NCI-H774 (cell line): Measurements from ENCODE around the gene SMG6.
"Not testable (repeated sequence)": the region's sequence is repeated elsewhere in the genome, so short reads cannot be mapped to it uniquely, and the experiment has no call there.

Experiments
- DNase-seq: peaks from one replicate; lab custom pipeline; 2025; lab: John Stamatoyannopoulos, UW

The SMG6 gene

DNA sequence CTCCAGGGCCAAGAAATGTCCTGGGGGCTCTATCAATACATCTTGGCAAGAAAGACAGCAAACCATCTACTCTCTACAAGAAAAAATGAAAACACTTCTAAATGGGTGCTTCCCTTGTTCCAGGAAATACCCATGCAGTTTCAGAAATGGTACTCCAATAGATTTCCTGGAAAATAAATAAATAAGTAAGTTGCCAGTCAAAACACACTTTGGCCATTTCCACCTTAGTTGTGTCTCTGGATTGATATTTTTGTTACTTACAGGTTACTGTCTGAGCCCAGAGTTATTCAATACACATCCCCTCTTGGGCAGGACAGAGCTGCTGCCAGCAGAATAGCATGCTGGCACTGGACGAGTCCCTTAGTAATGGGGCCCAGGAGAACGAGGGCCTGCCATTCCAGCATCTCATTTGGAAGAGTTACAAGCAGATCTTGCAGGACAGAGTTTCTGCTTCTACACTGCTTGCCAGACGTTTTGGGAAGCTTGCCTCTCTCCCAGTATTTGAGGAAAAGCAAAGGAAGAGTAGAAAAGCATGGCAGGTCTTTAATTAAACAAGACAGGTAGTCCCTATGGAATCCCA is 100.5 kb downstream of the SMG6 start:
- no peak for DNase-seq

DNA sequence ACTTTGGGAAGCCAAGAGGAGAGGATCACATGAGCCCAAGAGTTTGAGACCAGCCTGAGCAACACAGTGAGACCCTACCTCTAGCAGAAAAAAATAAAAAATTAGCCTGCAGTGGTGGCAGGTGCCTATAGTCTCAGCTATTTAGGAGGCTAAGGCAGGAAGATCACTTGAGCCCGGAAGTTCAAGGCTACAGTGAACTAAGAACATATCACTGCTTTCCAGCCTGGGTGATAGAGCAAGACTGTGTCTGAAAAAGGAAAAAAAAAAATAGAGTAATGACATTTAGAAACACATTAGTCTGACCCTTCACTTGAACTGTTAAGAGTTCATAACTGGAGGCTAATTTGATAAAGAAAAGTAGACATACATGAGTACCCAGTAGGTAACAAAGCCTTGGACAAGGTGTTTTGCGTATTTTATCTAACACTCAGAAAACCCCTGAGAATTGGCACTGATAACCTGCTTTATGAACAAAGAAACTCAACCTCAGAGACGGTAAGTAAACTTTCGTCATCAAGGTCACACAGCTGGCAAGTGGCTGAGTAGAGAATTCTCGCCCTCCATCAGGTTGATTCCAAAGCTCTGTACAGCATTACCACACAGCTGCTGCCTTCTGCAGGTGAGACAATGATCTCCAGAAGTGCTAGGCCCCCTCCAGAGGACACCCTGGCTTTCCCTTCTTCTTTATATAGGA is 101.1 kb downstream of the SMG6 start:
- DNase-seq, result no peak

DNA sequence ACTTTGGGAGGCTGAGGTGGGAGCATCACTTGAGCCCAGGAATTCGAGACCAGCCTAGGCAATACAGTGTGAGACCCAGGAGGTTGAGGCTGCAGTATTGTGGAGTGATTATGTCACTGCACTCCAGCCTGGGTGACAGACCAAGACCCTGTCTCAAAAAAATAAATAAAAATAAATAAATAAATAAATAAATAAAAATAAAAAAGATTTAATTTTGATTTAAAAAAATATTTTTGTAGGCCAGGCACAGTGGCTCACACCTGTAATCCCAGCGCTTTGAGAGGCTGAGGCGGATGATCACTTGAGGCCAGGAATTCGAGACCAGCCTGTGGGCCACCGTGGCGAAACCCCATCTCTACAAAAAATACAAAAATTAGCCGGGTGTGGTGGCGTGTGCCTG is 104.2 kb downstream of the SMG6 start:
- DNase-seq, result not testable (repeated sequence)

DNA sequence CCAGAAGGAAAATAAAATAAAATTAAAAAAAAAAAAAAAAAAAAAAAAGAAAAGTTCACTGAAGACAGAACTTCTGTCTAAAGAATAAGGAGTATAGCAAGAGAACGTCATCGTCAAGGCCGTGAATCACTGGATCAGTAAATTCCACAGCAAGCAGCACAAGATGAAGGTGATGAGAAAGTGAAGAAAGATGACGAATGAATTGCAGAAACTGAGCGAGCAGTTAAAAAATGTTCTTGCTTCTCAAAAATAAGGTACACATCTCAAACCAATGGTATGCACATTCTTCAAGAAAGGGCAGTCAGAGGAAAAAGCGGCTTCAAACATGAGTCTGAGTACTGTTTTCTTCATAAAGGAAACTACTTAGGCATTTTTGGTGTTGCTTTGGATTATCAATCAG is 104.7 kb downstream of the SMG6 start:
- DNase-seq, result no peak

DNA sequence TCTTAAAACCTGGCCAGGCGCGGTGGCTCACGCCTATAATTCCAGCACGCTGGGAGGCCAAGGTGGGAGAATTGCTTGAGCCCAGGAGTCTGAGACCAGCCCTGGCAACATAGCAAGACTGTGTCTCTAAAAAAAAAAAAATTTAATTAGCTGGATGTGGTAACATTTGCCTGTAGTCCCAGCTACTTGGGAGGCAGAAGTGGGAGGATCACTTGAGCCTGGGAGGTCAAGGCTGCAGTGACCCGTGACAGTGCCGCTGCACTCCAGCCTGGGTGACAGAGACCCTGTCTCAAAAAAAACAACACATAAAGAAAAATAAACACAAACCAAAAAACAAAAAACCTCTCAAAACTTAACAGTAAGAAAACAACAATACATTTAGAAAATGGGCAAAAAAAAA is 106.3 kb downstream of the SMG6 start:
- DNase-seq, result no peak

DNA sequence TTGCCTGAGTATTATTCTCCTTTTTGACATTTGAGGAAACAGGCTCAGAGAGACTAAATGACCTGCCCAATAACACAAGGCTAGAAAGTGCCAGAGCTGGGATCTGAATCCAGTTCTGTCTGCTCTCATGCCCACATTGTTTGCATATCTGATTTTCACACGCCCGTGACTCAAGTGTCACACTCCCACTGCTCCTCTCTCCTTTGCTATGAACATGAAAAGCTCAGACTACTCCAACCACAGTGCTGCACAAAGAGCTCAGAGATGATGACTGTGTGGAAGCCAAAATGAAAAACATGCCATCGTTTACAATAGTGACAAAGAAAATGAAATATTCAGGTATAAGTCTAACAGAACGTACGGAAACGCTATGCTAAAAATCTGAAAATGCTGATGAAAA is 107.9 kb downstream of the SMG6 start:
- no peak for DNase-seq

DNA sequence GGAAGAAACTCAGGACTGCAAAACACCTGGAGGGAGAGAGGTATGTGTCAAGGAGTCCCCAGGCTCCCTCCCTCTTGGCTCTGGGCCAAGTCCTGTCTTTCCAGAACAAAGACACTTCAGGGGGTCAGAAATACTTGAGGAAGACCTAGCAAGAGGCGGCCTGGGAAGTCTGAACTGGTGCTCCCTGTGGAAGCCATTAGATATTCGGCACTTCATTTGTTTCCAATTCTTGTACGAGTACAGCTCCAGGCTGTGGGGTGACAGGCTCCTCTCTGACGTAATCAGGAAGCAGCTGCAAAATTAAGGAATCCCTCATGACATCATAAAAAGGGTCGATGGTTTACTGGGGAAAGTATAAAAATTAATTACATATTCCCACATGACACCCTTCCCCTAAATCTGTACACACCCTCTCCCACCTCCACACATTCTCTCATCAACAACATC is 108.7 kb downstream of the SMG6 start:
- DNase-seq, result no peak

DNA sequence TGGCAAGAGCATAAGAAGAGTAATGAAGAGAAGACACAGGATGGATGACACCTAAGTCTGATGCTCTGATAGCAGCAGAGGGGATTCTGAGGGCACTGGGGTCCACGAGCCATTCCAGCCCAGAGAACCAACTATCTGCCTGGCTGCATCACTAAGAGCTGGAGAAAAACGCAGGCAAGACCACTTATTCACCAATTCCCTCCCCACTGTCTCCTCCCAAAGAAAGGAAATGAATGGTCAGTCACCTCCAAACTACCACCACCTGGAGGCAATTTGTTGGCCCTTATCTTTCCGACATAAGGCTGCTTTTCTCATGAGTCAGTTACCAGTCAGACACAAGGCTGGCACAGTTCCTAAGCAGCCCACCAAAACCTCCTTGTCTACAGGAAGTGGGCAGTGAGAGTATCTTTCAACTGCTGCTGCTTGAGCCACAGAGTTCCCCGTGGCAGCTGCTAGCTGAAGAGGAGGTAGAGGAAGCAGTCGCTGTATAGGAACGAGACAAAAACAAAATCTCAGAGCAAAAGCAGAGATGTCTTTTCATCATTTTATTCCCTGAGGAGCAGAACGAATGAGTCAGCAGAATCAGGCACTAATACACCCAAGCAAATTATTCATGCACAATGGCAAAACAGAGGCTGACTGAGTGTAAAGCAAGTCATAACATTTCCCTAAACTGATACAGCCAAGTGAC is 111.1 kb downstream of the SMG6 start:
- DNase-seq, result no peak

DNA sequence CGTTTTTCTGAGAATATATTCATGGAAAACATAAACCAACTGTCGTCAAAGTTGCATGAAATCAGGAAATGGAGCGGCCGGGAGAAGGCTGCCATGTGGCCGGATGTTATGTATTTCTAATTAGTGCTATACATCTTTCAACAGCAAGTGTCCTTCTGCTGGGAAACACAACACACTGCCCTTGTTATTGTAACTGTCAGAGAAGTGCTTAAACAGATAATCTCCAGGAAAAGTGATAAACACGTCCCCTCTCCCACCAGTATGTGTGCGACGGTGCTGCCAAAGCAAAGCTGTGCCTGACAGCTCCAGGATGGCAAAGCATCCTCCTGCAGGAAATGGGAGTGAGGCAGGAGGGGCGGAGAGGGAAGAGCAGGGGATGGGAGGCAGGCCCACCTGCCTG is 111.8 kb downstream of the SMG6 start:
- no peak for DNase-seq

DNA sequence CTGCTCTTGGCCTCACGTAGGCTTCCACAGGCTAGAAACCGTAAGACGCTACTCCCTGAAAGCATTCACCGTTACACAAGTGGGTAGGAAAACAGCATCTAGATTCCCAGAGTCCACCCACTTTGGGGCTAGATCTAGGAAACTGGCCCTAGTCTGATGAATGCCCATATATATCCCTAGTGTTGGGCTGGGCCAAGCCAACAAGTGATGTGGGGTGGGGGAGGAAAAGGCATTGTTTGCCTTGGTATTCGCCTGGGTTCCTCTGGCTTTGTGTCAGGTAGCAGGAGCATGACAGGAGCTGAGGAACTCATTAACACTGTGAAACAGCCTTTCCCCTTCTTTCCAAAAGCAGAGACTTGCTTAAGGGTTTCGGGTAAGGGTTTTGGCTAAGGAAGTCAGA is 112.4 kb downstream of the SMG6 start:
- no peak for DNase-seq

DNA sequence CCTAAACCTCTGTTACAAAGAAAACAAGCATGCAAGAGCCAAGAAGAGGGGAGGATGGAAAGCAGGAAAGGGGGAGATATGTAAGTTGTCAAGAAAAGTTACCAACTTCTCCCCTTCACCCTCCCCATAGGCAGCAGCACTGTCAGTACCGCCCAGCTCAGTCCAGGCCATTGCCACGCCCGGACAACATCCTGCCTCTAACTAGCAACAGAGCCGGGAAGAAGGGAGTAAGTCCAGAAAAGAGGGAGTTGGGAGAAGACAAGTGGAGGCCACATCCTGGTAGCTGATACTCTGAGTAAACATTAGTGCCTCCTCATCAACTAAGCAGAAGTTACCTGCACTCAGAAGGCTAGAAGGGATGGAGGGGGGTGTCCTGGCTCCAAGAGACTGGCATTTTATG is 113.6 kb downstream of the SMG6 start:
- DNase-seq, result no peak

DNA sequence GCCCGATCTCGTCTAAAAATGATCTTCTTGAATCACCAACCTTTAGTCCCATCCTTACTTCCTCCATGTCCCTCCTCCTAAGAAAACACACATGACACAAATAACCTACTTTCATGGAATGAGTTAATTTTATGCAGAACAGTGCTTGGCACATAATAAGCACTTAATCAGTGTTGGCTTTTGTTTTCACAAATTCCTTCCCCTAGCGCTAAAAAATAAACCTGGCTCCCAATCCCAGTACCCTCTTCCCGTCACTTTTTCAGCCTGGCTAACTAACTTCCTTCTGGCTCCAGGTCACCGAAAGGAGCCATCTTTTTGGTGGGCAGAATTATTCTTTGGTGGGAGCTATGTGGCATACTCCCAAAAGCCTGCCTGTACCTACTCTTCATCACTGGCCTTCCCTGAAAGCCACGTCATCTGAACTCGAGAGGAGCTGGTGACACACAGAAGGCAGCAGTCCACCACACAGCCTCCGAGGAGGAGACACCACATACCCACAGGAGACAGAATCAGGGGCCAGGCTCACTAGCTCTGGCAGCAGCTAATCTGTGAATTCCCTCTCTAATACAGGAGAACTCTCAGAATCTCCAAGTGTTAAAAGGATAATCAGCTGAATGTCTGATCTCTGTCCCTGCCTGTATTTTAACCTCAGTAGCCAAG is 114.5 kb downstream of the SMG6 start:
- DNase-seq, result no peak

DNA sequence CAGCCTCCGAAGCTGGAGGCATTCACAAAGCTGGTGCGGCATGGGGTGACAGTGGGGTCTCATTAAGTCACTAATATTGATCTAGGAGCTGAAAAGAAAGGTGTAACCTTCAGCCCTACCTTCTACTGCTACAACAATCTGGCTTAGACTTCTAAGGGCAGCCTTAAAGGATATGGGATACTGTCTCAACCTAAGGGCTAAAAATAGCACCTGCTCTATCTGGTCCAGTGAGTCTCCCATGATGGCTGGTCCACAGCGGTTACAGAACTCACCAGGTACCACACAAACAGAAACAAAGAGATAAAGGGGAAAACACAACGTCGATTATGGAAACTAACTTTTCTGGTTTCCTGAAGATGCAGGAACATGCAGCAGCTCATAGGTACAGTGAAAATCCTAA is 115.8 kb downstream of the SMG6 start:
- no peak for DNase-seq

DNA sequence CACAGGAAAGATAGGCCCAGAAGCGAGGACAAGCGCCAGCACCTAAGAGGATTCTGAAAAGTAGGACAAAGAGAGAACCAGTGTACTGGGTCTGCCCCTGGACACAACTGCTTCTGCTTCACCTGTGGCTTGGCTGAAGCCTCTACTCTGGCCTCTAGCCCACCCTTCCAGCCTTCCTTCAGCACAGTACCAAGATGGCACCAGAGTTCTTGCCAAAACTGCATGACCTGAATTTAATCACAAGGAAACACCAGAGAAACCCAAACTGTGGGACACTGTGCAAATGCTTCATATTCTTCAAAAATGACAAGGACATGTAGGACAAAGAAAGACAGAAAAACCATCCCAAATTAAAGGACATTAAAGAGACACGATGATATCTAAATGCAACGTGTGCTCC is 116.6 kb downstream of the SMG6 start:
- DNase-seq, result no peak

DNA sequence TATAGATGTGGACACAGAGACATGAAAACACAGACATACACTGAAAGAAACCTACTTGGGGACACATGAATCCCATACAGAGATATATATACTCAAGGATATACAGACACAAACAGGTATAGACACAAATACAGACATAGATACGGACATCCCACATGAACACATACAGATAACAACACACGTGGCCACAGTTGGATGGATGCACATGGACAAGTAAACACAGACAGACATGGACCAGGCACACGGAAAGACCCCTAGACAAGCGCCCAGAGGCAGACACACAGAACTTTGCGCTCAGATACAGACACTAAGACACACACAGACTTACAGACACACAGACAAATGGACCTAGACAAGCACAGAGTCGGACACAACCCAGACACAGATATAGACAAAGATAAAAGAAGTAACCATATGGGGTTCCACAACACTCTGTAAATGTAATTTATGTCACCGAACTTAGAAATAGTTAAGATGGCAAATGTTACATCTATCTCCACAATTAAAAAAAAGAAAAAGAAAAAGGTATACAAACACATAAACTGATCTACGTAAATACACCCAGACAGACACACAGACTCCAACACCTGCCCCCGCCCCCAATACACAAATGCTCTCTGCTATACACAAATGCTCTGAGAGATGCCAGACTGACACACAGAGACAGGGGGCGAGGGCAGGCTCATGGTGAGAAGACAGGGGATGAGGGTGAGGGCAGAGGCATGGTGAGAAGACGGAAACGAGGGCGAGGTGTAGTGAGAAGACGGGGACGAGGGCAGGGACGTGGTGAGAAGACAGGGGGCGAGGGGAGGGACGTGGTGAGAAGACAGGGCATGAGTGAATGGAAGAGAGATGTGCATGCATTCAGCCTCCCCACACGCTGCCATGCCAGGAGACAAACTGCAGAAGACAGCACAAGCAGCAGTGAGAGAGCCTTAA is 118.3 kb downstream of the SMG6 start:
- no peak for DNase-seq

DNA sequence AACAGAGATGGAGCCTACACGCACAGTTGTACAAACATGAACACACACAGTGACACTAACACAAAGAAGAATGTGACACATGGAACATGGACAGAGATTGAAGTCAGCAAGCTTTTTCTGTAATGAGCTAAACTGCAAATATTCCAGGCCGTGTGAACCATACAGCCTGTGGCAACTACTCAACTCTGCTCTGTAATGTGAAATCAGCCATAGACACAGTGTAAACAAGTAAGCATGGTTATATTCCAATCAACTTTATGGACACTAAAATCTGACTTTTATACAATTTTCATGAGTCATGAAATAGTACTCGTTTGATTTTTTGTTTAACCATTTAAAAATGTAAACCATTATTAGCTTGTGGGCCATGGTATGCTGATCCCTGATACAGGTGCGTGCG is 120.2 kb downstream of the SMG6 start:
- no peak for DNase-seq

DNA sequence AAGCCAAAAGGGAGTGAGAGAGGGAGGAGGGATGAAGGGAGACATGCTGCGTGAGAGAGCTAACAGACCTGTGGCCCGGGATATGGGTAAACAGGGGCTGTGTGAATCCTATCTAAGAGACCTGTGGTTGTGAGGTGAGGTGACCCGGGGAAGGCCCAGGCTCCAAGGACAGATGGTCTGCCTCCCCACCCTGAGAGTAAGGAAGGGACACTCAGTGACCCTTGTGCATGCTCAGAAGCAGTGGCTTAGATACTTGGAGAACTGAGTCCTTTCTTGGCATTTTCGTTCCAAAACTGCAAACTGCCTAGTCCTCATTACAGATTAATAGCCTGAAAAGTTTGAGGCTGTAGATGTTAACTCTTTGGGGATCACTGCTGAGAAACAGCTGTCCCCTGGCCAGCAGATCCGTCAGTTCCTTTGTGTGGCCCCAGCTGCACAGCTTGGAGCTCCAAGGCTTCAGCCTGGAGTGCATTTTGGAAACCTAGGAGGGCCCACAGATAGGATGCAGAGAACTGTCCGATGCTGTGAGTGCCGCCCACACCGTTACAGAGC is 121.6 kb downstream of the SMG6 start:
- DNase-seq, result no peak

DNA sequence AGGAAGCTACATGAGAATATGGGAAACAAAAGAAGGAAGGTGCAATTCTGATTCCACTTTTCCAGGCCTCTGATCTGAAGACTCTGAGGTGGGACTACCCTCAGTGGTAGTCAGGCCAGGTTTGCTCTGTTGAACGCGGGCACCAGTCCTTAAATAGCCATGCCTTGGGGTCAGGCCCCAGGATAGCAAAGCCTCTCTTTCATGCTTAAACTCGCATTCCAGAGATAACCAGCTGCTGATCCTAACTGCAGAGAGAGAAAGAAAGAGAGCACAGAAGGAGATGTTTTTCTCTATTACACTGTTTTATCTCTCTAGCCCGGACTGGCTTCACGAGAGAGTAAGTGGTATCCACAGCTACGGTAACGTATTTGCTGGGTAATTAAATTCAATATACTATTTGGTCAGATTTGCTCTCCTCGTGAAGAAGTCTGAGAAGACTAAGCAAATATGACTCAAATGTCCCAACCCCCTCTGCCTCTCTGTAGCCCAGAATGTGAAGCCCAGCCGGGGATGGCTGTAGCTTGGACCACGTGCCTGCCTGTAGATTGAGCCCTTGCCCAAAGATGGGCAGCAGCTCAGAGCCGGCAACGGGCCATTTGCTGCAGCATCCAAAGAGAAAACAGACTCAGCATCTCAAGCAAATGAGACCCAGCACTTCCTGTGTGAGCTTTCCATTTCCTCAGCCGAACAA is 122.2 kb downstream of the SMG6 start:
- no peak for DNase-seq

DNA sequence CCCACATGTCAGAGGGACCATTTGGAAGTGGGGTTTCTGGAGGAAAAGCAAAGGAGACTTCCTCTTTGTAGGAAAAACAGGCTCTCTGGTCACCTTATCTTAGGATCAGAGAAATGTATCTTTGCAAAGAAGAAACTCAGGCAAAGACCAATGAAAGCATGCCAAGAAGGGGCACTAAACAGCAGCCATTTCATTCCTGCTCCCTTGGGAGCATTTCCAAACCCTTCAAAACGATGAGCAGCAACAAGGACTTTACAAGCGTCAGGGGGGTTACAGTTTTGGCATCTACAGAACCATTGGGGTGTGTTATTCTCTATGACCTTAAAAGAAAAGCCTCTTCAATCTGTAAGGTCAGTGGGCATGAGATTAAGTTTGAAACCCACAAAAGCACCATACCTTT is 122.8 kb downstream of the SMG6 start:
- no peak for DNase-seq

DNA sequence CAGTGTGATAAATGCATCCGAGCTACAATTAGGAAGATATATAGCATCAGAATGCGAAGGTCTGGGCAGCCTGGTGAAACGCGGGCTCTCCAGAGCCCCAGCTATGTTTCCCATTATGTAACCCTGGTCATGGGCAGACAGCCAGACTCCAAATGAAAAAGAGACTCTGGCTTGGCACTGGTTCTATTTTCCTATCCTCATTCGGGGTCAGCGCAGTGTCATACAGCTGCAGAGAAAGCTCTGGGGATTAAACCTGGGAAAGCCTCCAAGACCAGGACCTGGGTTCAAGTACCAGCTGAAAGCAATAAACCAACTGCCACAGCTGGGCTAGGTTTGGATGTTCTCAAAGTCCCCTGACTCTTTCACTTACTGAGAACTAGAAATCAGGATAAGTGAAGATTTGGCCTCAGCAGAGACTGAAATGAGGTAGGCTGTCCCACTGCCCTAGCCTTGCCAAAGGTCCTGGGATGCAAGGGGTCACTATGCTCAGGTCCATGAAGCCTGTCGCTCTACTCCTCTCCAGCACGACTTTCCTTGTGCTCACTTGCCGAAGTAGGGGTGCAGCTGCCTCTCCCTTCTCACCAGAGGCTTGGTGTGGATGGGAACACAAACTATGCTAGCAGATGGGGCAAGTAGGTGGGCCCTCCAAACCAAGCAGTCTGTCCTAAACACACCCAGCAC is 123.8 kb downstream of the SMG6 start:
- no peak for DNase-seq
